MM.1S (cell line): ENCODE measurements around the gene COMT.

Experiments used
- EZH2 ChIP-seq: fragments of 300-600 bp; sonication (generic); optimal IDR thresholded peaks from 2 replicates; pipeline ENCODE3; 2017; ENCODE audit warnings: low read depth, mild to moderate bottlenecking, antibody characterized with exemption, low read length, mixed read lengths
- EZH2phosphoT487 ChIP-seq: fragments of 300-600 bp; sonication (generic); IDR thresholded peaks from 2 replicates; pipeline ENCODE4 v1.6.1; 2018; ENCODE audit warnings: antibody characterized with exemption, low read length
- TF ChIP-seq, protein P1 (sequence below): fragments of 300-600 bp; sonication (generic); IDR thresholded peaks from 2 replicates; pipeline ENCODE4 v1.5.1; 2016; ENCODE audit warnings: antibody characterized with exemption, low read length, mixed read lengths

- TF ChIP-seq, protein P1, sequence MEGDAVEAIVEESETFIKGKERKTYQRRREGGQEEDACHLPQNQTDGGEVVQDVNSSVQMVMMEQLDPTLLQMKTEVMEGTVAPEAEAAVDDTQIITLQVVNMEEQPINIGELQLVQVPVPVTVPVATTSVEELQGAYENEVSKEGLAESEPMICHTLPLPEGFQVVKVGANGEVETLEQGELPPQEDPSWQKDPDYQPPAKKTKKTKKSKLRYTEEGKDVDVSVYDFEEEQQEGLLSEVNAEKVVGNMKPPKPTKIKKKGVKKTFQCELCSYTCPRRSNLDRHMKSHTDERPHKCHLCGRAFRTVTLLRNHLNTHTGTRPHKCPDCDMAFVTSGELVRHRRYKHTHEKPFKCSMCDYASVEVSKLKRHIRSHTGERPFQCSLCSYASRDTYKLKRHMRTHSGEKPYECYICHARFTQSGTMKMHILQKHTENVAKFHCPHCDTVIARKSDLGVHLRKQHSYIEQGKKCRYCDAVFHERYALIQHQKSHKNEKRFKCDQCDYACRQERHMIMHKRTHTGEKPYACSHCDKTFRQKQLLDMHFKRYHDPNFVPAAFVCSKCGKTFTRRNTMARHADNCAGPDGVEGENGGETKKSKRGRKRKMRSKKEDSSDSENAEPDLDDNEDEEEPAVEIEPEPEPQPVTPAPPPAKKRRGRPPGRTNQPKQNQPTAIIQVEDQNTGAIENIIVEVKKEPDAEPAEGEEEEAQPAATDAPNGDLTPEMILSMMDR: no peak
- no peak for TF ChIP-seq EZH2
- TF ChIP-seq EZH2phosphoT487: no peak
These were observed 39.2 kb downstream of the COMT start for GRCh38 chr22:19980766-19981165.
